ENCODE data around the gene JMJD1C. TPM values are rescaled to one million over a fixed set of nuclear protein-coding genes. Genes with fewer than 3 reads are reported as not detected.

The JMJD1C gene
- total RNA-seq, 1 experiment from 2014 or later: 67.6 TPM

GRCh38 chr10:63467841-63468240 is 2.1 kb upstream of the JMJD1C start:
- Mint-ChIP-seq H3K4me1 (ENCODE audit: low read depth, unreplicated experiment) (peaks cover 23% of the 10 kb centered on the region), H3K27me3 (ENCODE audit: unreplicated experiment) (no peaks in the 10 kb centered on the region), H3K9me3 (ENCODE audit: low read depth, unreplicated experiment) (no peaks in the 10 kb centered on the region), H3K27ac (ENCODE audit: unreplicated experiment) (peak overlapping the region; percentile 92), H3K36me3 (ENCODE audit: insufficient read depth, unreplicated experiment) (peaks cover 27% of the 10 kb centered on the region), H3K4me3 (ENCODE audit: low read depth, unreplicated experiment) (no peak overlapping the region)
- CTCF ChIA-PET: no interaction called here
- TF ChIP-seq CTCF (IDR thresholded peaks at IDR 0.05; ENCODE audit: unreplicated experiment): no peak
- intact Hi-C loops (cut with micrococcal nuclease; ENCODE audit: unreplicated experiment): loop anchor here (2.0 to 5.0 kb wide), 3 partner anchors 51 to 254 kb away; no protein-coding TSS in a partner anchor
- BruUV-seq (replicated peaks): no TSS peak
- no peak for DNase-seq

GRCh38 chr10:63466144-63466935 is 563 bp upstream of the JMJD1C start:
- no peak for TF ChIP-seq CTCF (IDR thresholded peaks at IDR 0.05; ENCODE audit: unreplicated experiment)
- peak overlapping the region; percentile 99 for H3K4me3 Mint-ChIP-seq (ENCODE audit: low read depth, unreplicated experiment)
- TSS peak; percentile 70 for BruUV-seq (replicated peaks)
- peaks cover 32% of the 10 kb centered on the region for H3K4me1 Mint-ChIP-seq (ENCODE audit: low read depth, unreplicated experiment)
- no peak for DNase-seq
- H3K27ac Mint-ChIP-seq (ENCODE audit: unreplicated experiment): peak overlapping the region; percentile 92
- CTCF ChIA-PET: interaction anchor here (1.2 to 1.6 kb wide), 4 partner anchors 29 to 253 kb away, joined by 3 to 4 read pairs (median 3); no protein-coding TSS in a partner anchor
- intact Hi-C loops (cut with micrococcal nuclease; ENCODE audit: unreplicated experiment): loop anchor here (2.0 to 5.0 kb wide), 2 partner anchors 162 to 256 kb away; no protein-coding TSS in a partner anchor
- H3K36me3 Mint-ChIP-seq (ENCODE audit: insufficient read depth, unreplicated experiment): peaks cover 27% of the 10 kb centered on the region
- no peaks in the 10 kb centered on the region for H3K9me3 Mint-ChIP-seq (ENCODE audit: low read depth, unreplicated experiment)
- no peaks in the 10 kb centered on the region for H3K27me3 Mint-ChIP-seq (ENCODE audit: unreplicated experiment)

- Mint-ChIP-seq H3K4me3 (ENCODE audit: low read depth, unreplicated experiment) (peak overlapping the region; percentile 99), H3K36me3 (ENCODE audit: insufficient read depth, unreplicated experiment) (peaks cover 27% of the 10 kb centered on the region), H3K27me3 (ENCODE audit: unreplicated experiment) (no peaks in the 10 kb centered on the region), H3K27ac (ENCODE audit: unreplicated experiment) (peak overlapping the region; percentile 92), H3K4me1 (ENCODE audit: low read depth, unreplicated experiment) (peaks cover 32% of the 10 kb centered on the region), H3K9me3 (ENCODE audit: low read depth, unreplicated experiment) (no peaks in the 10 kb centered on the region)
- BruUV-seq (replicated peaks): TSS peak; percentile 35
- no peak for TF ChIP-seq CTCF (IDR thresholded peaks at IDR 0.05; ENCODE audit: unreplicated experiment)
- intact Hi-C loops (cut with micrococcal nuclease; ENCODE audit: unreplicated experiment): loop anchor here (5.0 kb wide), 4 partner anchors 197 to 258 kb away; no protein-coding TSS in a partner anchor
- CTCF ChIA-PET: interaction anchor here (0.7 to 1.5 kb wide), 5 partner anchors 24 to 307 kb away, joined by 3 read pairs; no protein-coding TSS in a partner anchor
- peak; percentile 79 for DNase-seq
Observed at GRCh38 chr10:63464402-63465292, 1.1 kb downstream of the JMJD1C start.

- BruUV-seq (replicated peaks): no TSS peak
- Mint-ChIP-seq H3K27me3 (ENCODE audit: unreplicated experiment) (no peaks in the 10 kb centered on the region), H3K4me1 (ENCODE audit: low read depth, unreplicated experiment) (peaks cover 29% of the 10 kb centered on the region), H3K9me3 (ENCODE audit: low read depth, unreplicated experiment) (no peaks in the 10 kb centered on the region), H3K36me3 (ENCODE audit: insufficient read depth, unreplicated experiment) (peaks cover 27% of the 10 kb centered on the region), H3K27ac (ENCODE audit: unreplicated experiment) (no peak overlapping the region), H3K4me3 (ENCODE audit: low read depth, unreplicated experiment) (no peak overlapping the region)
- no peak for TF ChIP-seq CTCF (IDR thresholded peaks at IDR 0.05; ENCODE audit: unreplicated experiment)
- DNase-seq: no peak
- intact Hi-C loops (cut with micrococcal nuclease; ENCODE audit: unreplicated experiment): loop anchor here (5.0 kb wide), 3 partner anchors 195 to 245 kb away; no protein-coding TSS in a partner anchor
- CTCF ChIA-PET: no interaction called here
Observed at GRCh38 chr10:63462442-63462841, 3.3 kb downstream of the JMJD1C start.
